Left renal cortex interstitium (tissue), 4 donors: ENCODE results near the gene ULBP3. TPM values are rescaled to one million over a fixed set of nuclear protein-coding genes. Genes with fewer than 3 reads are reported as not detected.

ENCODE experiments used
- DNase-seq, 4 donors: peaks; one replicate each; pipeline ENCODE4 v3.0.0-alpha.2; 2013; ENCODE audit warnings: low read depth in 4 of 4, low spot score in 2 of 4, missing footprints in 1 of 4
- polyA plus RNA-seq, 4 donors: library from polyadenylated mRNA; unstranded; fragments of 120-200 nt; gene quantifications; one replicate each; pipeline ENCODE4 v1.2.1, GENCODE V29; 2013; ENCODE audit not compliant: insufficient read length in 4 of 4

The ULBP3 gene
- polyA plus RNA-seq, result 10 to 100 TPM in 2 of 4 donors, 1 to 10 TPM in 2; 7.9 to 10.7 (median 9.1) TPM

DNA sequence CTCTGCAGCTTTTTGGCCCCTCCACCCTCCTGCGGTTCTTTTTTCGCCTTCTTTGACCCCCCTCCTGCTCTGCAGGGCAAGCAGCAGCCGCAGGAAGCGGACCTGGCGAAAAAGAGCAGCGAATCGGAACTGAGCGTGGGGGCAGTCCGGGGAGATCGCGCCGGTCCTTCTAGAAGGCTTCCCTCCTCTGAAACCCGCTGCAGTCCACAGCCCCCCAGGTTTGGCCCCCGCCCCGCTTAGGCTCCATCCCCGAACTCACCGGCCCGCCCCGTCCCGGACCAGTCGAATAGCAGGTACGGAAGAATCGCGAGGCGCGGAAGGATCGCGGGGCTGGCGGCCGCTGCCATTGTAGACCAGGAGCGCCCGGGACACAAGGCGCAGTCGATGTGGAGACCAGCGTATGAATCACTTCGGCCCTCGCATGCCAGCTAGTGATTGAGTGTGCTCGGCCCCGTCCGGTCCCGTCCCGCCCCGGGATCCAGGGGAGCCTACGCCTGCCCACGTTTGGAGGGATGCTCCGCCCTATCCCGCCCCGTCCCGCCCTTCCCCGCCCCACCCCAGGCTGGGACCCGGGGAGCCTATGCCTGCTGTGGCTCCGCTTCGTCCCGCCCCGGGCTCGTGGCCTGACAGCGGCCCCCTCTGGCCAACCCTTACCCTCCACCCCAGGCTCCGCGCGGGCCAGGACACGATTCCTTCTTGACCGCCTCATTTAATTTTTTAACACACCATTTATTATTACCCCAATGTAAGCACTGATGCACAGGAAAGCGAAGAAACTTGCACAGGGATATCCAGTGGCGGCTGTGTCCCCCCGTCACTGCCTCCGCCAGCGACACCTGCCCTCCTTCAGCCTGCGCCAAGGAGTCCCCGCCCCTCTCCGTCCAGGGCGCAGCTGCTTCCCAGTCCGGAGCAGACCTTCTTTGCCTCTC, at the start of gene ULBP3:
TSS of gene ULBP3 (minus strand) at position 402 of the 929 bp plus-strand sequence. CDS start at position 347, 55 bp downstream.
- DNase-seq, result peak in 3 of 4 donors; percentile 77 to 81 (median 79)

DNA sequence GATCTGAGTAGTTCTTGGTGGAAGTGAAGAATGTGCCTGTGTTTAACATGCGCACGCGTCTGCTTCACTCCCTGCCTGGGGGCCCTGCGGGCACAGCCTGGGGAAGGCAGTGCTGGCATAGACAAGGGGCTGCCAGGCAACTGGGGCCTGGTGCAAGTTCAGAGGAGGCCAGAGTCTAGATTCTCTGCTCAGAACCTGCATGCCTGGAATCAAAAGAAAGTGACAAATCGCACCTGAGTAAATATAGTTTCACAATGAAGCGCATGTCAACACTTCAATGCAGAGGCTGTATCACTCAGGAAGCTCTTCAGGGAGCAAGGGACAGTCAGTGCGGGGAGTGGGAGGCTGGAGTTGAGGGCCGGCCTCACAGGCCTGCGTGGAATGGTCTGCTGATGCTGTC, 49.7 kb upstream of the ULBP3 start:
- DNase-seq, result no peak

DNA sequence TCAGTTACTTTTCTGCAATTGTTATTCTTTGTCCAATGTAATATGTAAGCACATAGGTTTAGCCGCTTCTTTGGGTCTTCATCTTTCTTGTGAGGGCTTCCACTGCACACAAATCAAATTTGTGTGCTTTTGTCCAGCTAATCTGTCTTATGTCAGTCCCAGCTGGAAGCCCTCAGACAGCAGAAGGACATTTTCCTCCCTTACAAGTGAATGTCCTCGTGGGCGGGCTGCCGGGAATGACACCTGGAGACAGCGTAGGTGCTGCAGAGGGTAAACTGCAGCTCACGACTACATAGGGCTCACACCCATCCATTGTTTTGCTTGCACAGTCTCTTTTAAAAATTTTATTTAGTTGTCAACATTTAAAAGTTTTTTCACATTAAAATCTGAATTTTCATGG, 49.3 kb upstream of the ULBP3 start:
- DNase-seq, result peak in 1 of 4 donors; percentile 23

DNA sequence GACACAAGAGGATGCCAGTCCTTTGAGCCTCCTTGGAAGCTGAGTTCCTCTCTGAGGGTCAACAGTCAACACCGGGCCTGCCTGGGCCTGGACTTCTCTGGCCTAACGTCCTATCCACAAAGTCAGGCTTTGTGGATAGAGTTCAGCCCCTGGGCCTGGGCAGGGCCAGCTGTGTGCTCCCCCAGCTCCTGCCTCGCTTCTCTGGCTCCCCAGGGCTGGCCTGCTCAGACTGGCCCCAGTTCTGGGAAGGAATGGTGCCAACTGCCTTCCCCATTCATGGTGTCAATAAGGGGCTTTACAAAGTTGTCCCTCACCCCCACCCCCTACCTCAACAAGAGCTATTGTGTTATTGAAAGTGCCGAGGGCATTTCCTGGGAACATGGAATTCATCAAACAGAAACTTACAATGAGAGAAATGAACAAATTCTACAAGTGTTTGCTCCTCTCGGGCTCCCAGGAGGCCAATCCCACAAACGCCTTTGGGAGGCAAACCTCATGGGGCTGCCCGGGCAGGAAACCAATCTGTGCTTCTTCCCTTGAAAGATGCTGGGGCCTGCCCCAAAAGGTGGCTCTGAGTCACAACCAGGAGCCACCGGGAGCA, 47.4 kb upstream of the ULBP3 start:
- DNase-seq, result no peak

DNA sequence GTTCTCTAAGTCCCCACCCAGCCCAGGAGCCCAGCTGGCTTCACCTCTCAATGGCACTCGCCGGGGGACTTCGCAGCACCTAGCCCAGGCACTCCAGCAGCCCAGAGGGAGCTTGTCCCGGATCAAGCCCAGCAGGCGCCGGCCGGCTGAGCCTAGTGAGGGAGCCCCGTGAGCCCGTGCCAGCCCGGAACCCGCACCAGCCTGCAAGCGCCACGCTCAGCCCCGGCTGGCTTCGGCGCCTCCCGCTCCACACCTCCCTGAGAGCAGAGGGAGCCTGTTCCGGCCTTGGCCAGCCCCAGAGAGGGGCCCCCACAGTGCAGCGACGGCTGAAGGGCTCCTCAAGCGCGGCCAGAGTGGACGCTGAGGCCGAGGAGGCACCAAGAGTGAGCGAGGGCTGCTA, 46.8 kb upstream of the ULBP3 start:
- no peak for DNase-seq

DNA sequence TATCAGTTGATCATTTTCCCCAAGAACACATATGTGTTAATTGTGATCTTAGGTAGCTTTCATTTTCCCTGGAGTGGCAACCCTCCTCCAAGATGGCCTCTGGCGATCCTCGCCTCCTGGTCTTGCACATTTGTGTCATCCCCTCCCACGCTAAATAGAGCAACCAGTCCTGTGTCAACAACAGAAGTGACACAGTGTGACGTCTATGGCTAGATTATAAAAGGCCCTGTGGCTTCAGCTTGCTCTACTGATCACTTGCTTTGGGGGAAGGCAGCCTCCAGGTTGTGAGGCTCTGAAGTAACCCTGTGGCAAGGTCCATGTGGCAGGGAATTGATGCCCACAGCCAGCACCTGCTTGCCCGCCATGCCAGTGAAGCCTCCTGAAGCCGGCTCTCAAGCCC, 43.3 kb upstream of the ULBP3 start:
- no peak for DNase-seq

DNA sequence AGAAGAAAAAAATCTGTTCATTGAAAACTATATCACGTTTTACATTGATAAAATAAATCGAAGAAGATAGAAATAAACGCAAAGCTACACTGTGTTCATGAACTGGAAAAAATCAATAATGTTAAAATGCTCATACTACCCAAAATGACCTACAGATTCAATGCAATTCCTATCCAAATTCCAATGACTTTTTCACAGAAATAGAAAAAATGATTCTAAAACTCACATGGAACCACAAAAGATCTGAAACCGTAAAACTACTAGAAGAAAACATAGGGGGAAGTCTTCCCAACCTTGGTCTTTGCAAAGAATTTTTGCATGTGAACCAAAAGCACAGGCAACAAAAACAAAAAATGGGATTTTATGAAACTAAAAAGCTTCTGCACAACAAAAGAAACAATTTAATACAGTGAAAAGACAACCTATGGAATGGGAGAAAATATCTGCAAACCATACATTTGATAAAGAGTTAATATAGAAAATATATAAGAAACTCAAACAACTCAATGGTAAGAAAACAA, 33.9 kb upstream of the ULBP3 start:
- no peak for DNase-seq

DNA sequence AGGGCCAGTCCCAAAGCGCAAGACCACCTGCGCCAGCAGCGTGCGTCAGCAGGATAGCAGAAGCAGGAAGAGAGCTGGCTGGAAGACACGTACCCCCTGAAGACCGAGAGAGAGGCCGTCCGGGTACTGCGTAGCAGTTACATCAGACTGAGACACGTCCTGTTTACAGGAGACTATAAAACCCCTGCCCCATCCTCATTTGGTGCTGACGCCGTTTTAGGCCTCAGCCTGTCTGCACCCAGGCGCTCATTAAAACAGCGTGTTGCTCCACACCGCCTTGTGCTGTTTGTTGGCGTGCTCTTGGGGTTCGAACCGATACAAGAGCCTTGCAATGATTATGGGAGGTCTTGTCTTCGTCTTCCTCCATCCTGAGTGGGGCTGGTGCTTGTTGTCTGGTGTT, 31.8 kb upstream of the ULBP3 start:
- no peak for DNase-seq

DNA sequence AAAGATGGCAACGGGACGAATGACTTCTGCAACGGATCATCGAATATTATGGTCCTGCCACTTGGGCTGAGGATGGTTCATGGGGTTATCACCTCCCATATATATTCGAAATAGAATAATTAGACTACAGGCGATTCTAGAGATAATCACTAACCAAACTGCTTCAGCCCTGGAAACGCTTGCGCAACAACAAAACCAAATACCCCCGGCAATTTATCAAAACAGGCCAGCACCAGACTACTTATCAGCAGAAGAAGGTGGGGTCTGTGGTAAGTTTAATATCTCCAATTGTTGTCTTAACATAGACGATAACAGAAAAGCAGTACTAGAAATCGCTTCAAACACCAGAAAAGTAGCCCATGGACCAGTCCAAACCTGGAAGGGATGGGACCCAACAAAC, 31.0 kb upstream of the ULBP3 start:
- no peak for DNase-seq

DNA sequence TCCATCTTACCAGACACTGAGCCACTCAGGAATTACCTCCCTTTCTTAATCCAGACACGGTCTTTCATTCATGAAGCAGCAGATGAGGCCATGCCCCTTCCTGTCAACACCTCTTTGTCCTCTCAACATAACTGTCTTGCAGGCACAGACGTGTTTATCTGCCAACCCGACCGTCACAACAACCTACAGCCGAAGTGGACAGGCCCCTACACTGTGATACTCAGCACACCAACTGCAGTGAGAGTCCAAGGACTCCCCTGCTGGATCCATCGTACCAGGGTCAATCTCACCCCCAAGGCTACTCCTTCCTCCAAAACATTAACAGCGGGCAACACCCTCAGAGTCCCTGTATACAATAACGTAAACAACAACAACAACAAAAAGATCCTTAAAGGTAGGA, 30.6 kb upstream of the ULBP3 start:
- DNase-seq, result no peak

DNA sequence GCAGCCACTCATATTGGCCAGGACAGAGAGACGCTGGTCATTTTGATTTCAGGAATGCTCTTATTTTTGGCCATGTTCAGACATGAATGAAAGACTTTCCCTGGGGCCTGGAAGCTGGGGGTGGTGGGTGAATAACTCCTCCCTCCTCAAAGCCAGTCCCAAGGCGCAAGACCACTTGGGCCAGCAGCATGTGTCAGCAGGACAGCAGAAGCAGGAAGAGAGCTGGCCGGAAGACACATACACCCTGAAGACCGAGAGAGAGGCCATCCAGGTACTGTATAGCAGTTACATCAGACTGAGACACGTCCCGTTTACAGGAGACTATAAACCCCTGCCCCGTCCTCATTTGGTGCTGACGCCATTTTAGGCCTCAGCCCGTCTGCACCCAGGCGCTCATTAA, 29.2 kb upstream of the ULBP3 start:
- no peak for DNase-seq

DNA sequence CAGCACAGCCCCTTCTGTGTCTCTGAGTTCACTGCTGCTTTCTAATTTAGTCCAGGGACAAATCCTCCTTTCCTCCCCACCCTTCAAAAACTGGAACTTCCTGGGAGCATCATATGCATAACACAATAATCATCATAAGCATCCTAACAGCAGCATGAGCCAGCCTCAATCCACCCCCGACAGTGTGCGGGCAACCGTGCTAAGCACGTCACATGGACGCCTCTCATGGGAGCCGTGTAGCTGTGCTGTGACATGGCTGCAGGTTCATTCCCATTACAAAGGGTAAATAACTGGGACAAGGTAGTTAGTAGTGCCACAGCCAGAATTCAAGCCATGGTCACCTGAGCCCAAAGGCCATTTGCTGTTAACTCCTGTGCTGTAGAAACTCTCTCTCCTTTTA, 24.5 kb upstream of the ULBP3 start:
- no peak for DNase-seq

DNA sequence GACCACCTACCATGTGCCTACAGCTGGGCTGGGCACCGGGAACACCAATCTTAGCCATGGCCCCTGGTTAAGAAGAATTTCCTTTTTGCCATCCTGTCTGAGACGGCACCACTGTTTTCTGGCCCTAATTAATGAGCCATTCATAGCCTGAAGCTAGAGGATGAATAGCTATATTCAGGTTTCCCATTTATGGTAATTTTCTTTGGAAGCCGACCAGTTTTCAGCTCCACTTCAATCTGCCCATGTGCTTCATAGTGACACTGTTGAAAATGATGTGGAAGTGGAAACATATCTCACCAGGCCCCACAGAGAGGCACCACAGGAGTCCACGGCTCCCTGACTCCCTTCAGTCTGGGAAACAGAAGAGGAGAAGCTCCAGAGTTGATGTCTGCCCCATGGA, 22.6 kb upstream of the ULBP3 start:
- DNase-seq, result no peak

DNA sequence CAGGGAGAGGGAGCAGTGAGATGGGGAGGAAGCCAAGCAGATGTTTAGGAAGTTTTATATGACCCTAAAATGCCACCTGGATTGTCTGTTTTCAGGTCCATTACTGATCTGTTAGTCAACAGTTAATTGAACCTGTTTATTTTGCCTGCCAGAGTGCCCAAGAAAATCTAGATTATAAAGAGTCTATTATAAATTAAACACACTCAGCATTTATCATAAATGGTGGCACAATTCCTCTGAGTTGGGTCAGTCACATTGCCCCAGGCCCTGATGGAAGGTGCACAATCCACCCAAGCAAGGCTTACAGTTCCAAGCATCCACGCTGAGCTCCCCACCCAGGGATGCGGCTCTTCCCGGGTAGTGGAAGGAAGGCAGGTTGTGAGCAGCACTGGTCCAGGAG, 21.4 kb upstream of the ULBP3 start:
- DNase-seq, result no peak

DNA sequence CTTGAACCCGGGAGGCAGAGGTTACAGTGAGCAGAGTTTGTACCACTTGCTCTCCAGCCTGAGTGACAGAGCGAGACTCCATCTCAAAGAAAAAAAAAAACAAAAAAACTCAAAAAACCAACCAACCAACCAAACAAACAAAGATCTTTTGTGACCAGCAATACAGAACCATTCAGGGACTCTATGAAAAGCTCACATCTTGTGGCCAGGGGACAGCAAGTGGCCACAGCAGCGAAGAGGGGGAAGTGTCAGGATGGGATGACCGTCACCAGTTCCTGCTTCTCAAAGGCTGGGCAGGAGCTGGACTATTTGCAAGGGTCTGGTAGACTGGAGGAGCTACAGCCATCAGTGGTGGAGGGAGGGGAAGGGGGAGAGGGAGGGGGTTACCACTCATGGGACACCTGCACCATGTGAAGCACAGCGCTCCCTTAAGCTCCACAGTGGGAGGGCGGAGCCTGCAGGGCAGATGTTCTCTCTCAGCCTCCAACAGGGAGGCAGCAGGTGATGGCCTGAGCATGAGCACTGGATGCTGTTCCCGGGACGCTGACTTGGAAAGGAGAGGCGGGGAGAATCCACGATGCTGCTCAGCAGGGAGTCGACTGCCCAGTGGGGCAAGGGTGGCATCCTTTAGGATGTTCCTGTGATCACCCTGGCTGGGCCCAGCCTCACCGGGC, 19.7 kb upstream of the ULBP3 start:
- DNase-seq, result no peak

DNA sequence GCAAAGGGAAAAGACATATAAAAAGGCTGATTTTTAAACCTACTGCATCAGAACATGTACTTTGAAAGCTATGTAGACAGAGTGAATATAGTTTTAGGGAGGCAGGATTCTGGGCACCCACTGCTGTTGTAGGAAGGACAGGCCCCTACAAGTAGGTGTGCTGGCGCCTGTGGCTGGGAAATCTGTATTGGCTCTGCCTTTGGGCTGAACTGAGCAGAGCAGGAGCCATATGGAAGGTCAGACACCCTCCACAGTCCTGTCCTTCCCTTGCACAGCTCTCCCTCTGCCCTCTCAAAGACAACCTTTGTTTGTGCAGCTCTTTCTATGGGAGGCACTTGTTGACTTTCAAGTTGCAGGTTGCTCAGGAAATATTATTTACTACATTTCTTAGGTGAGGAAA, 18.4 kb upstream of the ULBP3 start:
- no peak for DNase-seq

DNA sequence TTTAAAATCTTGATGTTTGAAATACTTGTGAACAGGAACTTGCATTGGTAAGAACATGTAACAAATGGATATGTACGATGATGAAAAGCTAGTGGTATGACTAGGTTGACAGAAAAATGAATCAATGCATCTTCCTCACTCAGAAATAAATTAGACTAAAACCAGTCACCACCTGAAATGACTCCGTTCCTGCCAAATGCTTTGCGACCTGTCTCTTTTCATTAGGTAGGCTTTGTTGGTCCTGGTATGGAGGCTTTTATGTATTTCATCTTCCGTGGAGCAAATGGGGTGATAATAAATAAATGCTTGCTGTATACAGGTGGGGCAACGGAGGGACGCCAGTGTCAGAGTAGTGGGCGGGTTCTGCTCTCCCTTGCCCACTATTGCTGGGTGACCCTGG, 17.1 kb upstream of the ULBP3 start:
- no peak for DNase-seq

DNA sequence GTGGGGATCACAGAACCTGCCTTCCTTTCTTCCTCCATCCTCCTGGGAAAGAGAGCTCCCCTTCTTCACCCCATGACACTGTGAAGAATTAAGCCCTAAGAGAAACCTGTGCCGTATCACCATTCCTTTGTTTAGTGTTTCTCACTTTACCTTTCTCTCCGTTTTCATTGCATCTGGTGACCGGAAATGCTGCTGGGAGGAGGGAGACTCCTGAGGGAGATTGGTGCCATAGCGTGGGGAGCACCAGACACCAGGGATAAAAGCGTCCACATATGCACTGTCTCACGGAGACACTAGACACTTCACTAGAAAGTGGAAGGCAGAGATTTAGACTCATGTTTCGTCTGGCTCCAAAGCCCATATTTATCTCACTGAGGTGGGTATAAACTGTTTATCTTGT, 15.5 kb upstream of the ULBP3 start:
- DNase-seq, result no peak

DNA sequence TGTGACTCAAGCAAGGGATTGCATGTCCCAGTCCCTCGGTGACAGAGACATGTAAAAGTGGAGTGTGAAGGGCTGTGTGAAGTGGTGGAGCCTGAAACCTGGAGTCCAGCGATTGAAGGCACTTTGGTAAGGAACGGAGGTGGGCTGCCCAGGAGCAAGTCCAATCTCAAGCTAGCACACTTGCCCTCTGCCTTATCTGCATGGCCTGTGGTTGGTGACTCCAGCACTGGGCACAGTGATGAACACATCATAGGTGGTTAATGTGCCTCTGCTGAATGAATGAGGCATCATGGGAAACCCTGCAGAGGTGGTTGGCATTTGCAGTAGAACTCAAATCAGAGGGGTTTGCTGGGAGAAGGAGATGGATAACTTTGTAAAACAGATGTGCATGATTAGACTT, 14.9 kb upstream of the ULBP3 start:
- no peak for DNase-seq

DNA sequence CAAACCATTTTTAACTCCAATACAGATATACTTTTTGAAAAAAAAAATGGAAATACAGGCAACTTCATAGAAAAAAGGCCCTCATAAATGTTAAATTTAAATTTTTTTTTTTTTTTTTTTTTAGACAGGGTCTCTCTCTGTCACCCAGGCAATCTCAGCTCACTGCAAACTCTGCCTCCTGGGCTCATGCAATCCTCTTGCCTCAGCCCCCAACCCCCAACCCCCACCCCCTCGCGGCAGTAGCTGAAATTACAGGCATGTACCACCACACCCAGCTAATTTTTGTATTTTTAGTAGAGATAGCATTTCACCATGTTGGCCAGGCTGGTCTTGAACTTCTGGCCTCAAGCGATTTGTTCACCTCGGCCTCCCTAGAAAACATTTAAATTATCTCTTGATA, 12.8 kb upstream of the ULBP3 start:
- no peak for DNase-seq

DNA sequence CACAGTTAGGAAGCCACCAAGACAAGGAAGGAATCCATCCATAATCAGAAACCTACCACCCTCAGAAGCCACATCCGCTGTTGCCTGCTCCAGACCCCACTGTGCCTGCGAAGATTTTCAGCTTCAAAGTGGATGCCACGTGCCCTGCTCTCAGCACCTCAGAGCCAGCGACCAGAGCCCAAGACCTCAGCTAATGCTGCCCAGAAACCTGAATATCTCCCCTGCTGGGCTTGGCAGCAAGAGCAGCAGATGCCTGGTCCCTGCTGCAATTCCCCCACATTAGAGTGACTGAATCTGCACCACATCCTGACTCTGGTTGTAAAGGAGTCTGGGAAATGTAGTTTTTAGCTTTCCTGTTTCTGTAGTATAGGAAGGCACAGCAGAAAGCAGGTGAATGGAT, 10.7 kb upstream of the ULBP3 start:
- DNase-seq, result no peak
